HepG2 (cell line): ENCODE measurements around the gene SLC22A23. TPM values are rescaled to one million over a fixed set of nuclear protein-coding genes. Genes with fewer than 3 reads are reported as not detected.

Experiments
- ATAC-seq: fragments of 200-7000 bp; cut with Tn5 transposase; 3 replicates; pipeline ENCODE4 v1.9.1; 2020; ENCODE audit warnings: mild to moderate bottlenecking, moderate library complexity
- BruUV-seq: library from RNA; stranded (reverse); fragments of 400-500 nt; replicated peaks from 2 replicates; lab custom pipeline; 2021; lab: Mats Ljungman, UMichigan
- CTCF ChIA-PET: fragments of 300-600 bp; formaldehyde crosslinking; extraction: SDS; loops from one replicate; lab custom pipeline; 2021; ENCODE audit warnings: low total read pairs, inconsistent platforms, low intra/inter-chr PET ratio; lab: Yijun Ruan, JAX
- POLR2A ChIA-PET: fragments of 350-600 bp; sonication (Branson Sonifier 250); formaldehyde crosslinking; loops from one replicate; lab custom pipeline; 2020; ENCODE audit warnings: antibody characterized with exemption, inconsistent platforms; lab: Yijun Ruan, JAX
- DNase-seq: peaks from one replicate; pipeline ENCODE4 v3.0.0-alpha.2; 2015; ENCODE audit warnings: low spot score
- FAIRE-seq: peaks from 3 replicates; lab custom pipeline; 2011; peaks lifted over from hg19 to GRCh38; lab: Jason Lieb, UNC
- H2AFZ ChIP-seq: one replicate; pipeline ENCODE4 v1.6.1; 2011; ENCODE audit warnings: low read length, inconsistent platforms
- H3K27ac ChIP-seq: fragments of 300-600 bp; 3 replicates; pipeline ENCODE4 v1.8.0; 2011; ENCODE audit warnings: mixed run types, mild to moderate bottlenecking, mixed read lengths, low read length, inconsistent platforms; ENCODE audit not compliant: insufficient read depth; ENCODE audit errors: extremely low read length
- H3K27me3 ChIP-seq, 2 experiments: fragments of 200-600 bp in 1 of 2; 2 replicates in 1 of 2; 3 replicates in 1 of 2; pipeline versions ENCODE4 v1.6.0 to v1.8.0; 2011; ENCODE audit warnings: low read length in 2 of 2, mild to moderate bottlenecking in 2 of 2, moderate library complexity in 2 of 2, inconsistent platforms in 1 of 2; ENCODE audit not compliant: insufficient read depth in 2 of 2, control insufficient read depth in 1 of 2
- H3K36me3 ChIP-seq, 2 experiments: fragments of 200-600 bp in 1 of 2; replicated peaks in 1 of 2; 2 replicates in 1 of 2; 3 replicates in 1 of 2; pipeline versions ENCODE4 v1.5.1 to v1.8.0; 2011; ENCODE audit warnings: low read length in 2 of 2, inconsistent platforms in 1 of 2; ENCODE audit not compliant: insufficient read depth in 2 of 2, control insufficient read depth in 1 of 2
- H3K4me1 ChIP-seq: 2 replicates; pipeline ENCODE4 v1.5.1; 2012; ENCODE audit warnings: low read length, inconsistent platforms; ENCODE audit not compliant: insufficient read depth
- H3K4me2 ChIP-seq: 2 replicates; pipeline ENCODE4 v1.6.0; 2011; ENCODE audit warnings: low read depth, low read length, inconsistent platforms
- H3K4me3 ChIP-seq, 3 experiments: fragments of 200-600 bp in 1 of 3; sonication (generic), shearing (Covaris generic) in 1 of 3; replicated peaks in 1 of 3; 2 replicates each; pipeline ENCODE4 v1.5.1; 2011 to 2016; ENCODE audit warnings: low read length in 3 of 3, inconsistent platforms in 2 of 3, low read depth in 2 of 3, mild to moderate bottlenecking in 2 of 3, control low read depth in 1 of 3, mixed read lengths in 1 of 3; ENCODE audit not compliant: insufficient read depth in 1 of 3
- H3K79me2 ChIP-seq: one replicate; pipeline ENCODE4 v1.6.1; 2011; ENCODE audit warnings: low read length, inconsistent platforms; ENCODE audit not compliant: insufficient read depth
- H3K9ac ChIP-seq: 2 replicates; pipeline ENCODE4 v1.6.0; 2011; ENCODE audit warnings: mild to moderate bottlenecking, low read depth, low read length, inconsistent platforms; ENCODE audit not compliant: insufficient read depth
- H3K9me3 ChIP-seq: 2 replicates; pipeline ENCODE4 v1.5.1; 2012; ENCODE audit warnings: mild to moderate bottlenecking, low read length
- H4K20me1 ChIP-seq: 2 replicates; pipeline ENCODE4 v1.6.0; 2011; ENCODE audit warnings: inconsistent platforms, mild to moderate bottlenecking, low read length, moderate library complexity; ENCODE audit not compliant: insufficient read depth
- CENPX ChIP-seq: sonication (generic); formaldehyde crosslinking; IDR thresholded peaks from 2 replicates; pipeline ENCODE4 v1.9.0; 2021; ENCODE audit warnings: mild to moderate bottlenecking, missing genetic modification reagents, moderate library complexity
- DNMT1 ChIP-seq: sonication (generic); formaldehyde crosslinking; IDR thresholded peaks from 2 replicates; pipeline ENCODE4 v1.5.1; 2020; ENCODE audit warnings: mild to moderate bottlenecking, missing genetic modification reagents
- FOSL2 ChIP-seq: sonication (generic); formaldehyde crosslinking; IDR thresholded peaks from 2 replicates; pipeline ENCODE4 v1.4.0; 2020; ENCODE audit warnings: missing genetic modification reagents
- FOXC1 ChIP-seq: sonication (generic); formaldehyde crosslinking; IDR thresholded peaks from 2 replicates; pipeline ENCODE4 v1.8.0; 2022; ENCODE audit warnings: mild to moderate bottlenecking, missing genetic modification reagents, borderline replicate concordance
- HNRNPK ChIP-seq: fragments of 200-400 bp; formaldehyde crosslinking; IDR thresholded peaks from 2 replicates; pipeline ENCODE4 v1.6.1; 2018; ENCODE audit warnings: low read length, low read depth, moderate library complexity, mild to moderate bottlenecking; ENCODE audit not compliant: poor library complexity, severe bottlenecking
- JARID2 ChIP-seq: sonication (generic); formaldehyde crosslinking; IDR thresholded peaks from 2 replicates; pipeline ENCODE4 v1.8.1; 2023; ENCODE audit warnings: missing genetic modification reagents, inconsistent platforms; ENCODE audit not compliant: insufficient replicate concordance
- MAFF ChIP-seq: IDR thresholded peaks from 2 replicates; pipeline ENCODE4 v1.6.1; 2011; ENCODE audit warnings: low read depth, low read length, improper control_type of control experiment
- MAFK ChIP-seq, 2 experiments: IDR thresholded peaks in 1 of 2; conservative IDR thresholded peaks in 1 of 2; 2 replicates each; pipeline ENCODE4 v1.6.1; 2011; ENCODE audit warnings: improper control_type of control experiment in 2 of 2, low read length in 2 of 2
- NKX3-1 ChIP-seq: sonication (generic); formaldehyde crosslinking; IDR thresholded peaks from 2 replicates; pipeline ENCODE4 v1.5.0; 2020; ENCODE audit warnings: missing genetic modification reagents
- SMC3 ChIP-seq: IDR thresholded peaks from 2 replicates; pipeline ENCODE4 v1.6.1; 2011; ENCODE audit warnings: low read length, improper control_type of control experiment
- SRSF4 ChIP-seq: fragments of 200-400 bp; formaldehyde crosslinking; IDR thresholded peaks from one replicate; pipeline ENCODE4 v1.6.1; 2018; ENCODE audit warnings: mild to moderate bottlenecking, low read depth, low read length, moderate library complexity; ENCODE audit not compliant: poor library complexity, severe bottlenecking
- ZFP82 ChIP-seq: sonication (generic); formaldehyde crosslinking; IDR thresholded peaks from 2 replicates; pipeline ENCODE4 v1.5.1; 2020; ENCODE audit warnings: mild to moderate bottlenecking, missing genetic modification reagents, borderline replicate concordance
- ZNF160 ChIP-seq: sonication (generic); formaldehyde crosslinking; IDR thresholded peaks from 2 replicates; pipeline ENCODE4 v1.8.0; 2022; ENCODE audit warnings: mild to moderate bottlenecking, inconsistent platforms, missing genetic modification reagents
- ZNF512 ChIP-seq: sonication (generic); formaldehyde crosslinking; IDR thresholded peaks from 2 replicates; pipeline ENCODE4 v1.4.0; 2020; ENCODE audit warnings: mild to moderate bottlenecking, missing genetic modification reagents
- ZNF615 ChIP-seq: sonication (generic); formaldehyde crosslinking; IDR thresholded peaks from 2 replicates; pipeline ENCODE4 v1.5.0; 2020; ENCODE audit warnings: mild to moderate bottlenecking, missing genetic modification reagents, borderline replicate concordance
- ZNF7 ChIP-seq: IDR thresholded peaks from 2 replicates; pipeline ENCODE4 v1.6.1; 2016; ENCODE audit warnings: missing biosample characterization, missing genetic modification reagents
- ZNF740 ChIP-seq: sonication (generic); formaldehyde crosslinking; IDR thresholded peaks from 2 replicates; pipeline ENCODE4 v1.4.0; 2020; ENCODE audit warnings: missing genetic modification reagents
- WGBS: methylation state at CpG from one replicate; pipeline ENCODE4 v1.1.6; 2017; ENCODE audit warnings: low lambda C conversion rate; 5-methylcytosine and 5-hydroxymethylcytosine counted together
- in situ Hi-C: cut with HindIII; loops from 2 replicates; pipeline ENCODE4 v1.10.0; 2017; ENCODE audit warnings: low pct_unique_long_range_greater_than_20kb; ENCODE audit not compliant: extremely low pct_ligation_motif_present
- intact Hi-C: fragments of 100-400 bp; cut with micrococcal nuclease; formaldehyde crosslinking; loops from one replicate; pipeline ENCODE4 v1.10.0; 2022; ENCODE audit not compliant: unreplicated experiment
- polyA plus RNA-seq, 8 experiments: library from polyadenylated mRNA; depleted of rRNA in 3 of 8; stranded (reverse) in 7 of 8; unstranded in 1 of 8; fragments of >200 nt; fragmentation: Illumina TruSeq in 4 of 8; extraction: Trizol in 4 of 8; gene quantifications; 2 replicates each; pipeline versions ENCODE4 v1.2.1 to v1.2.3, GENCODE V29; 2011 to 2016; ENCODE audit warnings: low read depth in 4 of 8, missing spikeins in 1 of 8, mixed read lengths in 1 of 8; ENCODE audit not compliant: insufficient read depth in 1 of 8
- total RNA-seq, 5 experiments: library from RNA; depleted of rRNA; stranded (reverse); fragments of >200 nt; fragmentation: Illumina TruSeq; extraction: Trizol; gene quantifications; 2 replicates each; pipeline ENCODE4 v1.2.3, GENCODE V29; 2016; ENCODE audit warnings: low read depth in 1 of 5

The SLC22A23 gene
- total and polyA plus RNA-seq, 2 of the 13 experiments (the other 11 are each of a cell fraction or from before 2014, with no cell fraction given): 11.8 to 17.5 TPM

GRCh38 chr6:3421791-3422434 is 34.9 kb downstream of the SLC22A23 start:
- CTCF ChIA-PET: no interaction called here
- no peak for FAIRE-seq
- TF ChIP-seq MAFF: peak; percentile 91
- no peak for TF ChIP-seq ZNF740
- peak; percentile 73 for TF ChIP-seq FOSL2 (CRISPR knock-in tag)
- TF ChIP-seq MAFK (conservative IDR thresholded peaks at IDR 0.05 in 1 of 2, IDR thresholded peaks at IDR 0.05 in 1 of 2; ENCODE audit: low read length in 2 of 2): peak; percentile 91 to 94
- intact Hi-C loops (no loop called here), in situ Hi-C loops (no loop called here)
- no peak overlapping the region for H3K9ac ChIP-seq
- H3K27me3 ChIP-seq: no peaks in the 10 kb centered on the region
- no peak overlapping the region for H2AFZ ChIP-seq
- BruUV-seq: no TSS peak
- H3K27ac ChIP-seq: peak overlapping the region; percentile 2
- H3K4me2 ChIP-seq: no peak overlapping the region
- H3K36me3 ChIP-seq: peaks cover 8 to 16% of the 10 kb centered on the region in 2 experiments
- 87% methylated on average over 13 of the region's 13 CpGs for WGBS
- ATAC-seq: no peak
- no peak for DNase-seq
- POLR2A ChIA-PET: interaction anchor here (0.9 to 1.7 kb wide), 2 partner anchors 22 to 65 kb away, joined by 3 to 4 read pairs; no protein-coding TSS in a partner anchor
- H3K4me3 ChIP-seq: no peak overlapping the region
- H3K79me2 ChIP-seq: peaks cover 77% of the 10 kb centered on the region
- H4K20me1 ChIP-seq: 0 out of 2 replicates have a peak, but pooled peaks cover 2% of the 10 kb centered on the region
- H3K9me3 ChIP-seq: no peaks in the 10 kb centered on the region
- H3K4me1 ChIP-seq: peaks cover 54% of the 10 kb centered on the region

- no peak for ATAC-seq
- FAIRE-seq: no peak
- no peak overlapping the region for H3K9ac ChIP-seq
- no peak overlapping the region for H2AFZ ChIP-seq
- H3K4me2 ChIP-seq: no peak overlapping the region
- H3K4me1 ChIP-seq: peaks cover 50% of the 10 kb centered on the region
- BruUV-seq: no TSS peak
- 0 out of 2 replicates have a peak, but pooled peaks cover 2% of the 10 kb centered on the region for H4K20me1 ChIP-seq
- peaks cover 72% of the 10 kb centered on the region for H3K79me2 ChIP-seq
- POLR2A ChIA-PET: interaction anchor here (1.7 kb wide), 1 partner anchor 23 kb away, joined by 3 read pairs; no protein-coding TSS in a partner anchor
- CTCF ChIA-PET: no interaction called here
- H3K27ac ChIP-seq: peak overlapping the region; percentile 81
- no peak for DNase-seq
- in situ Hi-C loops: no loop called here
- peaks cover 8 to 21% of the 10 kb centered on the region in 2 experiments for H3K36me3 ChIP-seq
- intact Hi-C loops: no loop called here
- H3K4me3 ChIP-seq: no peak overlapping the region
- H3K27me3 ChIP-seq: no peaks in the 10 kb centered on the region
- H3K9me3 ChIP-seq: no peaks in the 10 kb centered on the region
- 97% methylated on average over 3 of the region's 3 CpGs for WGBS
- TF ChIP-seq CENPX (no peak), HNRNPK (no peak), DNMT1 (CRISPR knock-in tag) (no peak), SRSF4 (no peak), ZNF160 (CRISPR knock-in tag) (no peak), ZNF7 (no peak), ZNF512 (no peak), JARID2 (CRISPR knock-in tag) (no peak), ZNF615 (no peak), SMC3 (no peak), FOXC1 (no peak), NKX3-1 (CRISPR knock-in tag) (no peak), ZFP82 (CRISPR knock-in tag) (no peak)
These were observed 35.7 kb downstream of the SLC22A23 start for GRCh38 chr6:3421143-3421542.
